Fibroblast of skin of abdomen (primary cell): ENCODE results near the gene ABCB9.

Experiments used
- DNase-seq: peaks from one replicate; pipeline ENCODE4 v3.0.0-alpha.2; 2013

Gene ABCB9

GRCh38 chr12:122994781-122995502 lies 28.7 kb upstream of the ABCB9 start:
- no peak for DNase-seq

GRCh38 chr12:122994140-122994675 lies 27.9 kb upstream of the ABCB9 start:
- DNase-seq = no peak

- no peak for DNase-seq
Observed at GRCh38 chr12:122992386-122992785, 26.1 kb upstream of the ABCB9 start.

- no peak for DNase-seq
Observed at GRCh38 chr12:122991623-122992275, 25.5 kb upstream of the ABCB9 start.

- no peak for DNase-seq
Observed at GRCh38 chr12:122990961-122991622, 24.8 kb upstream of the ABCB9 start.

GRCh38 chr12:122990561-122990960 lies 24.3 kb upstream of the ABCB9 start:
- DNase-seq = no peak

- no peak for DNase-seq
Observed at GRCh38 chr12:122989874-122990419, 23.7 kb upstream of the ABCB9 start.

- no peak for DNase-seq
Observed at GRCh38 chr12:122989225-122989839, 23.1 kb upstream of the ABCB9 start.

GRCh38 chr12:122988612-122989212 lies 22.4 kb upstream of the ABCB9 start:
- no peak for DNase-seq

GRCh38 chr12:122988036-122988435 lies 21.8 kb upstream of the ABCB9 start:
- no peak for DNase-seq

GRCh38 chr12:122987086-122987951 lies 21.1 kb upstream of the ABCB9 start:
- DNase-seq = no peak

- no peak for DNase-seq
Observed at GRCh38 chr12:122986258-122986871, 20.1 kb upstream of the ABCB9 start.

- DNase-seq = no peak
Observed at GRCh38 chr12:122985338-122986257, 19.3 kb upstream of the ABCB9 start.

- DNase-seq = no peak
Observed at GRCh38 chr12:122984612-122985337, 18.5 kb upstream of the ABCB9 start.

GRCh38 chr12:122983789-122984515 lies 17.7 kb upstream of the ABCB9 start:
- no peak for DNase-seq

- DNase-seq = no peak
Observed at GRCh38 chr12:122982963-122983788, 16.9 kb upstream of the ABCB9 start.

GRCh38 chr12:122982477-122982815 lies 16.2 kb upstream of the ABCB9 start:
- DNase-seq = no peak
